ENCODE results near the gene S1PR1.
"Not testable (repeated sequence)": the region's sequence is repeated elsewhere in the genome, so short reads cannot be mapped to it uniquely, and the experiment has no call there.

Gene S1PR1

DNA sequence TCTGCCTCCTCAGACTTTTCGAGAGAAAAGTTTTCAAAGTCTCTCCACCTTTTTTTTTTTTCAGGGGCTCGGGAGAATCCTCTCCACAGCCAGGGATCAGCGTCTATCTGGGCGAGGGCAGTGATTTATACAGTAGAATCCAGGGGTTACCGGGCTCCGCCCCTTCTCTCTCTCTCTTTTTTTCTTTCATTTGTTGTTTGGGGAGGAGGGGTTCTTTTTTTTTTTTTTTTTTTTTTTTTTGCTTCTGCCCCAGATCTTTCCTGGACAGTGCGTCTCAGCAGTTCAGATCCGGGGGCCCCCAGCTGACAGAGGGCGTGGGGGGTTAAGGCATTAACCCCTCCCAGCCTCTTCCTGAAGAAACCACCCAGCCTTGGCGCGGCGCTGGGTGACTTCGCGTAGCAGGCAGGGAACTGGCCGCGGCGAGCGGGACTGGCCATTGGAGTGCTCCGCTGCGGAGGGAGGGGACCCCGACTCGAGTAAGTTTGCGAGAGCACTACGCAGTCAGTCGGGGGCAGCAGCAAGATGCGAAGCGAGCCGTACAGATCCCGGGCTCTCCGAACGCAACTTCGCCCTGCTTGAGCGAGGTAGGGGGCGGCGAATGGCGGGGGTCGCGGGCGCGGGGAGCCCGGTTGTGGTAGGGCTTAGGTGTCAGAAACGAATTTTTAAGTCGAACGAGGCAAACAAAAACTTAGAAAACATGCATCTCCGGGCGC lies at the start of gene S1PR1:
Gene S1PR1, plus strand, starts transcription at position 504 of the 713 bp plus-strand sequence. CDS start 1,966 bp downstream, outside the sequence.
- DNase-seq (ENCODE audit: low spot score): no peak

DNA sequence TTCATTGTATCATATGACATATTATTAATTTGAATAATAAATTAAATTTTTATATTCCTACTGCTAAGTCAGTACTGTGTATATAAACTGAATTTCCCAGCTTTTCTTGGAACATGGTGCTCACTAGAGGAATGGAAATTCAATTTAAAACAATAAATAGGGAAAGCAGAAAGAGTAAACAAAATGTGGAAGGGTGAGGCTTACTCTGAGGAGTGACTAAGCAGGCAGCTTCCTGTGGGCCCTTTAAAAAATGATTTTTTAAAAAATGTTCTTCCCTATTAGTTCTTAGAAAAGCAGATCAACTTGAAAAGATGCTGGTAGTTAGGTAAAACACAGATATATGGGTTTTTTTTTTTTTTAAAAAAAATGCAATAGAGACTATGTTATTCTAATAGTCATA lies 49.5 kb upstream of the S1PR1 start:
- no peak for DNase-seq (ENCODE audit: low spot score)

- no peak for DNase-seq (ENCODE audit: low spot score)
Measured at GRCh38 chr1:101188331-101188730, 48.5 kb upstream of the S1PR1 start.

- not testable (repeated sequence) for DNase-seq (ENCODE audit: low spot score)
Measured at GRCh38 chr1:101188968-101189367, 47.9 kb upstream of the S1PR1 start.

- DNase-seq (ENCODE audit: low spot score): no peak
Measured at GRCh38 chr1:101190441-101190840, 46.4 kb upstream of the S1PR1 start.

DNA sequence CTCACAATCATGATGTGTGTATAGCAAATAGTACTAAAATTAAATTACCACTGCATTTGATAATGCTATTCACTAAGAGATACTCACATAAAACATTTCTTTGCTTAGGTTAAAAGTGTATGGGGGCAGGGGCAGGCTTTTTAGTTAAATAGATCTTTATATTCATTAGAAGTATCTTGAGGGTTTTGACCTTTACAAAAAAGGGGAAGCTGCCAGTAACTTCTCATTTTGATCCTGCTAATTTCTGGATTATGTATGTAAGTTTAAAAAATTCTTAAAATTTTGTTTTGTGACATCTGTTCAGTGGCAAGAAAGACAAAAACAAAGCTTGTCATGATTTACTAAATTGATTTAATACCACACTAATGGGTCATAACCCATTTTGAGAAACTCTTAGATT lies 45.8 kb upstream of the S1PR1 start:
- DNase-seq (ENCODE audit: low spot score): no peak

GRCh38 chr1:101193733-101194169 lies 43.1 kb upstream of the S1PR1 start:
- no peak for DNase-seq (ENCODE audit: low spot score)

GRCh38 chr1:101194746-101195145 lies 42.1 kb upstream of the S1PR1 start:
- DNase-seq (ENCODE audit: low spot score): no peak

DNA sequence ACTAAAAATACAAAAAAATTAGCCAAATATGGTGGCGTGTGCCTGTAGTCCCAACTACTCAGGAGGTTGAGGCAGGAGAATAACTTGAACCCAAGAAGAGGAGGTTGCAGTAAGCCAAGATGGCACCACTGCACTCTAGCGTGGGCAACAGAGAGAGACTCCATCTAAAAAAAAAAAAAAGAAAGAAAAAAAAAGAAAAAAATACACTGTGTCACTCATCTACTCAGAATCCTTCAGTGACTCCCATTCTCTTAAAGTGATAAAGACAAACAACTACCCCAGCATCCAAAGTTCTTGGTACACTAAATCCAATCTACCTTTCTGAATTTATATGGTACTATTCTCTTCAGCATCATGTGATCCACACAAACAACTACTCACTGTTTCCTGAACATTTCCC lies 40.2 kb upstream of the S1PR1 start:
- no peak for DNase-seq (ENCODE audit: low spot score)

GRCh38 chr1:101198842-101199636 lies 37.8 kb upstream of the S1PR1 start:
- no peak for DNase-seq (ENCODE audit: low spot score)

DNA sequence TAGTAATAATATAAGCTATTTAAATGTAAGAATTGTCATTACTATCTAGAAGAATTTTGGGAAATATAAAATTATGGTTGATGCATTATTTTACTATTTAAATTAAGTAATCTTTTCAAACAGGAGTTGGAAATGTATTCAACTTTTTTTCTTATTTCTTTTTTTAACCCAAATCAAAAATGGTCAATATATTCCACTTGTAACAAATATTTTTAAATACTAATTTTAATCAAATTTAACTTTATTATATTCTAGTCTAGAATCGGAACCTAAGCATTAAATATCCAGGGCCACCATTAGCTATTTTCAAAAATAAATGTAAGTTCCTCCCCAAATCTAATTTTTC lies 37.2 kb upstream of the S1PR1 start:
- no peak for DNase-seq (ENCODE audit: low spot score)

GRCh38 chr1:101200513-101200912 lies 36.3 kb upstream of the S1PR1 start:
- DNase-seq (ENCODE audit: low spot score): no peak

DNA sequence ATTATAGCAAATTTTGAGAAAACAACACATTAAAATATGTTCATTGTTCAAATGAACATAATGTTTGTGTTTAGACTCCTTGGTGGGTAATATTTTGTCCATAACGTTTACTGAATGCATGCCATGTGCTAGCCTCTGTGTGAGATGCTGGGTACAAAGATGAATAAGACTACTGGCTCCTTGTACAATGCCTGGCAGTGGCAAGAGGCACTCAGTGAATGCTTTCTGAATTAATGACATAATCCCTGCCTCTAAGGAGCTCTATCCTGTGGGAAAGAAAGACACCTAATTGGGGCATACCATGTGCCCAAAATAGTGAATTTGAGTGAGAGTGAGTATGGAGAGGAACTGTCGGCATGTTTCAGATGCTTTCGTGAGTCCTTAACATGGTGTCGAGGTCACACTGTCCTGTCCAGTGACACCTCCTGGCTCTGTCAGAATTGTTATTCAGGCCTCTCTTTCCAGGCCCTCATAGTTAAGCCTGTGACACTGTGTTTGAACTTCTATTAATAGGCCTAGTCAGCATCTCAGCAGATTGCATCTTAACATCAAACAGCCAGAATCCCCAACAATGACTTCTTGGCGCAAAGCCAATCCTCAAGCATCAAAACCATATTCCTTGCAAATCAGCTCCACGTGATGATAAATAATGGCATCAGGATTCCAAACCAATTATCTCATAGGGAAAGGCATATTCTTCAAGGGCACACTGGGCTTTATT lies 32.8 kb upstream of the S1PR1 start:
- no peak for DNase-seq (ENCODE audit: low spot score)

DNA sequence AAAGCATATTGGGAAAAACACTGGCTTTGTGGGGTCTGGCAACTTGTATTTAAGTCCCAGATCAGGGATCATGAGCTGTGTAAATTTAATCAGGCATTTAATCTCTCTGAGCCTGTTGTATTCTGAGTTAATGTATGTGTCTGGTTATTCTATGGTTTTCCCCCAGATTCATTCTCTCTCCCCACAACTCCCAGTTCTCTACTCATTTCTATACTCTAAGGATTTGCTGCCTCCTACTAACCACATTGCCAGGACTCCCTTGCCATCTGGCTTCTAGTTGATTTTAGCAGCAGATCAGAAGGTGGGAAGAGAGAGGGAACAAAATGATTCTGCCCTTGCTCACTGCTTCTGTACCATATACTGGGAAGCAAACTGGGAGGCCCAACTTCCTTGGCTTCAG lies 31.4 kb upstream of the S1PR1 start:
- no peak for DNase-seq (ENCODE audit: low spot score)

DNA sequence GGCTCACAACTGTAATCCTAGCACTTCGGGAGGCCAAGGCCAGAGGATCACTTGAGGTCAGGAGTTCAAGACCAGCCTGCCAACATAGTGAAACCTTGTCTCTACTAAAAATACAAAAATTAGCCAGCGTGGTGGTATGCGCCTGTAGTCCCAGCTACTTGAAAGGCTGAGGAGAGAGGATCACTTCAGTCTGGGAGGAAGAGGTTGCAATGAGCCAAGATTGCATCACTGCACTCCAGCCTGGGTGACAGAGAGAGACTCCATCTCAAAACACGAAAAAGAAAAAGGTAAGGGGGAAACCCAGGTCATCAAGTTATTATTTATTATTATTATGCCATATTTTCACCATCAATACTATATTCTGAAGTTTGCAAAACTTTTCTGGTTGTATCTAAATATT lies 30.7 kb upstream of the S1PR1 start:
- DNase-seq (ENCODE audit: low spot score): not testable (repeated sequence)

- DNase-seq (ENCODE audit: low spot score): not testable (repeated sequence)
Measured at GRCh38 chr1:101207271-101207670, 29.5 kb upstream of the S1PR1 start.

GRCh38 chr1:101207891-101208290 lies 28.9 kb upstream of the S1PR1 start:
- DNase-seq (ENCODE audit: low spot score): no peak

DNA sequence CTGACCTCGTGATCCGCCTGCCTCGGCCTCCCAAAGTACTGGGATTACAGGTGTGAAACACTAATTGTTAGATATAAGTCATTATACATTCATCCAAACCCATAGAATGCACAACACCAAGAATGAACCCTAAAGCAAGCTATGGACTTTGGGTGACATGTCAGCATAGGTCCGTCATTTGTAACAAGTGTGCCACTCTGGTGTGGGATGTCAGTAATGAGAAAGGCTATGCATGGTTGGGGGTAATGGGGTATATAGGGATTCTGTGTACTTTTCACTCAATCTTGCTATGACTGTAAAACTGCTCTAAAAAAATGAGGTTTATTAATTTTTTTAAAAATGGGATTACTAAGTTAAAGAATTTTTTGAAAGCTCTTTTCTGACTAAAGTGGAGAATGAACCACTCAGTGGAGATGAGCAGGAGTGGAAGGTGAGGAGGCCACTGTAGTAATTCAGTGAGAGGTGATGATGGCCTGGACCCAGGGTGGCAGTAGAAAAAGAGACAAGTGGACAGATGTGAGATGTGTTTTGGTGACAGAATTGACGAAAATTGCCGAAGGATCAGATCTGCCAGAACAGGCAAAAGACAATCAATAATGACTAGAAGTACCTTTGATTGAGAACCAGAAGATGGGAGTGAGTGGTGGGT lies 21.3 kb upstream of the S1PR1 start:
- DNase-seq (ENCODE audit: low spot score): no peak

GRCh38 chr1:101216623-101217022 lies 20.2 kb upstream of the S1PR1 start:
- no peak for DNase-seq (ENCODE audit: low spot score)

DNA sequence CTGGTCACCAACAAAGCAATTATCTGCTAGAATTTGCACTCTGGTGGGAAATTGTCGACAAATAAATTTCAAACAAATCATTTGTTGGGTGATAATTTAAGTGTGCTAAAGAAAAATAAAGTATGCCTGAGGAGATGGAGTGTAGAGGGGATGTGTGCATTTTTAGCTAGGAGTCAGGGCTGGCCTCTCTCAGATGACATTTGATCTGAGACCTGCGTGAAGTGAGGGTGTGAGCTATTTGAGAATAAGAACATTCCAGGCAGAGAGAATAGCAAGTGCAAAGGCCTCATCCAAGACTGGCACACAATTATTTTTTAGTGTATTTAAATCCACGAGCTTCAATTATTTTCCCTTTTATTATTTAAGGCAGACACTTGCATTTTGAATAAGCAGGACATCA lies 19.7 kb upstream of the S1PR1 start:
- no peak for DNase-seq (ENCODE audit: low spot score)

GRCh38 chr1:101218968-101219367 lies 17.9 kb upstream of the S1PR1 start:
- DNase-seq (ENCODE audit: low spot score): not testable (repeated sequence)

Data from SW480 (cell line).